HG03469 (cell line): ENCODE data around the gene RRP1.
A peak's percentile ranks its signal among the peaks of the same experiment; 100 is the strongest.

ENCODE experiments used
- ATAC-seq: cut with Tn5 transposase; IDR thresholded peaks from one replicate; pipeline ENCODE4 v1.9.1; 2021; ENCODE audit warnings: mild to moderate bottlenecking, moderate library complexity, moderate number of reproducible peaks; ENCODE audit not compliant: unreplicated experiment

Gene RRP1

DNA sequence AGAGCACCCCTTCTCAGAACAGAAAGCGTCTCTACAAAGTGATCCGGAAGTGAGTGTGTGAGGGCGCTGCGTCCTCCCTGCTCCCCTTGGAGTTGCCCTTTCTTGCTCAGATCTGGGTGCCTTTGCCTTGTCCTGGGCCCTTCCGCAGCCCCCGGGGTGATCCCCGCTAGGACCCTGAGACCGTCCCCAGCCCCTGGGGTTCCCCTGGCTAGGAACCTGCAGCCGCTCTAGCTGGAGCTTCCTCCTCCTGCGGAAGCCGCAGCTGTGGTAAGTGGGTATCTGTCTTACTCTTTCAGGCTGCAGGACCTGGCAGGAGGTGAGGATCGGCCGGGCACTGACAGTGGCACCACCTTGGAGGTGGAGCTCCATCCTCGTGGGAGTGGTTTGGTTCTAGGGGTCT lies 11.2 kb downstream of the RRP1 start:
- ATAC-seq, result no peak

- no peak for ATAC-seq
These were observed 11.8 kb downstream of the RRP1 start for GRCh38 chr21:43801006-43801783.

GRCh38 chr21:43802713-43803313 lies 13.4 kb downstream of the RRP1 start:
- ATAC-seq, result no peak

- ATAC-seq, result no peak
These were observed 14.4 kb downstream of the RRP1 start for GRCh38 chr21:43803558-43804300.

GRCh38 chr21:43805275-43805800 lies 16.0 kb downstream of the RRP1 start:
- peak; percentile 66 for ATAC-seq

GRCh38 chr21:43806017-43806710 lies 16.8 kb downstream of the RRP1 start:
- no peak for ATAC-seq

- ATAC-seq, result no peak
These were observed 19.0 kb downstream of the RRP1 start for GRCh38 chr21:43808367-43808766.

- no peak for ATAC-seq
These were observed 19.5 kb downstream of the RRP1 start for GRCh38 chr21:43808832-43809251.

- ATAC-seq, result no peak
These were observed 20.0 kb downstream of the RRP1 start for GRCh38 chr21:43809346-43809799.

- no peak for ATAC-seq
These were observed 20.6 kb downstream of the RRP1 start for GRCh38 chr21:43809853-43810504.

GRCh38 chr21:43810505-43811261 lies 21.3 kb downstream of the RRP1 start:
- ATAC-seq, result no peak

DNA sequence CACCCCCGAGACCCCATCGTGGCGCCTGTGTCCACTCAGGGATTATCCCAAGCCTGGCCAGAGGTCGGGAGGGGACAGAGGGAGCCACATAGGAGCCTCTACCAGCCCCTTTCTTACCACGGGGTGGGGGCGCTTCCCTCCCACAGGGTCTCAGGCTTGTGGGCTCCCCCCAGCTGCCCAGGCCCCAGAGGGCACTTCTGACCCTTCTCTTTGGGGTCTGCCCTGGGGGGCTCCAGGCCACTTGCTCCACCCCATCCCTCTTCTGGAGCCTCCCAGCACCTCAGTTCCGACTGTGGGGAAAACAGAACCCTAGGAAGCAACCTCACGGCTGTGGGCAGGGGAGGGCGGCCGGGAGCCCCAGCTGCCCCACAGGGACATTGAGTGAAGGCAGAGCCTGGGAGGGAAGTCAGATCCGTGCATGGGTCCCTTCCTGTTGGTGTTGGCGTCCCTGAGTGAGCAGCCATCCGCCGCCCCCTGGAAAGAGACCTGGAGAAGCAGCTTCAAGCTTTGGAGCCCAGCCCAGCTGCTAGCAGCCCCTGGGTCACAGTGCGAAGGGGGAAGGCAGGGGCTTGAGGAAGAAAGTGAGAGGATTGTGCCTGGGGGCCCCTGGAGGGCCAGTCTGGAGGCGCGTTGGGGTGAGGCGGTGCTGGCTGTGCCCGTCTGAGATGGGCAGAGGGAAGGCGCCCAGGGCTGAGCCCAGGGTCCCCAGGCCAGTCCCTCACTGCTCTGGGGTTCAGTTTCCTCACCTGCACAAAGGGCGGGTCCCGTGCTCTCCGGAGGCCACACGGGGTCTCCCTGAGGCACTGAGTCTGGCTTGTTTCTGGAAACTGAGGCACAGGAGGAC lies 22.1 kb downstream of the RRP1 start:
- no peak for ATAC-seq

DNA sequence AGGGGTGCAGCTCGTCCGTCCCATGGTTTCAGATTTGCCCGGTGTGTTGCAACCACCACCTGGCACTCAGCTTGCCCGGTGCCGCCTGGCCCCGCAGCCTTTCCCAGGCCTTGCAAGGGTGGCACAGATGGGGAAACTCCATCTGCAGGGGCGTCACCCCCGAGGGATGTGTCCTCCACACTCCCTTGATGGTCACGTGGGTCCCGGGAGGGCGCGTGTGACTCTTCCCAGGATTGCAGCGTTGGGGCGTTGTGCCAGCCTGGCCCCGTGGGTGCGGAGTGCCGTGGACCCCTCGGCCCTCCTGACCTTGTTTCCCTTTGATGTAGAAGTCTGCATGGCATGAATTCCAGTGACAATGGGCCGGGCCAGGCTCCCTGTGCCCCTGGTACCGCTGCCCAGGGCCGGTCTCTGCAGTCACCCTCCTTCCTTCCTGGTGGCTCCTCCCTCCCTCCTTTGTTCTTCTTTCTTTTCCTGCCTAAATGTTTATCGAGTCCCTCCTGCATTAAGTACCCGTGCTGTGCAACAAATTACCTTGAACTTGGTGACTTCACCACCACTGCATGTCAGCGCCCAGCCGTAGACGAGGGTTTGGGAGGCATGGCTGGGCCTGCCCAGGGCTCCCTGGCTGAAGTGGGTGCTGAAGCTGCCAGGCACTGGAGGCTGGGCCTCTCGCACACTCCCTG lies 22.9 kb downstream of the RRP1 start:
- no peak for ATAC-seq

DNA sequence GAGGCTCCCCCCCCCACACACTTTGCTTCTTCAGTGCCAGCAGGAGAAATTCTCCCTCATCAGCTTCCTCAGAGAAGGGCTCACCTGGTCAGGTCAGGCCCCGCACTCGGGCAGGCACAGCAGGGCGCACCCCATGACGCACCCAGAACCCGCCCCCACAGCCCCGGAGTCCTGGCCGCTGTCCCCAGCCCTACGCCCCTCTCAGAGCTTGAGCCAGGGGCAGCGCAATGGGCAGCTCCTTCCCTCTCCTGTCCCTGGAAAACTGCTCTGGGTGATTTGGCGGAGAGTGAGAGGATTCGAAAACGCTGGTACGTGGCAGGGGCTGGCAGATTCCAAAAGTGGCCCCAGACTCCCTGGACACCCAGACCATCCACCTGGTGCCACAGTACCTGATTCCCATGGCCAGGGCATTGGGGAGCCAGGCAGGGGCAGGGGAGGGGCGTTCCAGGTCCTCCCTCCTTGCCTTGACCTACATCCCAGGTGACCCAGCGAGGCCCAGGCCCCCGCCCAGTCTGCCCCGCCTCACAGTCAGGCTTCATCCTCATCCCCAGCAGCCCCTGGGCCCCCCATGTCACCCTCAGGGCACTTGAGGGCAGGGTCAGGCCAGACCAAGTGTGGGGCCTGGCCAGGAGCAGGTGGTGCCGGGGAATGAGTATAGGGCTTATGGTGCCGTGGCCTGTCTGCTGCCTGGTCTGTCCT lies 23.7 kb downstream of the RRP1 start:
- ATAC-seq, result no peak

- no peak for ATAC-seq
These were observed 24.2 kb downstream of the RRP1 start for GRCh38 chr21:43813656-43813980.

DNA sequence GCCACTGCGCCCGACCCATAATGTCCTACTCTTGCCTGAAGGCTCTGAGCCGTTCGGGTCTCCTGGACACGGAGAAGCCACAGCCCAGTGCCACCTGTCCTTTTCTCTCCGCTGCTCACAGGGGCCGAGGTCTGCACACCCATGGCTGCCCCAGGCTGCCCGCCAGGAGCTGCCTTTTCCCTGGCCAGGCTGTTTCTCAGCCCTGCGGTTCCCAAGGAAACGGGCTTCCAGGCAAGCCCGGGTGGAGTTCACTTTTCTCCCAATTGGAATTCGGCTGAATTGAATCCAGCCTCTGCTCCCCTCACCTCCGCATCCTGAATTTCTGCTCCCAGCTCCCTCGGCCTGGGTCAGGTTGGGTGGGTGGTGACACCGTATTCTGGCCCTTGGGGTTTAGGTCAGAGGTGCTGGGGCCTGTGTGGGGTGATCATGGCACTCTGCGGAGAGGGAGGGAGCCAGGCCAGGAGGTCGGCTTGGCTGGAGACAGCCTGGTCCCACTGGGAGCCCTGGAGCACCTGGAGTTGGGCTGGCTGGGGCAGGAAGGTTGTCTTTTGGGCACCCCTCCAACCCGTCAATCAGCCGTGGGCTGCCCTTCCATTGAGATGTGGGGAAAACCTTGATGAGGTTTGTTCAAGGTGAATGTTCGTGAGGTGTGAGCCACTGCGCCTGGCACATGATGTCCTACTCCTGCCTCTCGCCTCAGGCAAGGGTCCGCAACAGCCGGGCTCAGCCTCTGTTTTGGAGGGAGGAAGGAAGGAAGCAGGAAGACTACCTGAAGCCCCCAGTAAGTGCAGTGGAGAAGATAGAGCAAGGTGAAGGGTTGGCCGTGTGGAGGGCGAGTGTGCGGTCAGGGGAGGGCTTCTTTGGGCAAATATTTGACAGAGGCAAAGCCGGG lies 25.1 kb downstream of the RRP1 start:
- no peak for ATAC-seq

DNA sequence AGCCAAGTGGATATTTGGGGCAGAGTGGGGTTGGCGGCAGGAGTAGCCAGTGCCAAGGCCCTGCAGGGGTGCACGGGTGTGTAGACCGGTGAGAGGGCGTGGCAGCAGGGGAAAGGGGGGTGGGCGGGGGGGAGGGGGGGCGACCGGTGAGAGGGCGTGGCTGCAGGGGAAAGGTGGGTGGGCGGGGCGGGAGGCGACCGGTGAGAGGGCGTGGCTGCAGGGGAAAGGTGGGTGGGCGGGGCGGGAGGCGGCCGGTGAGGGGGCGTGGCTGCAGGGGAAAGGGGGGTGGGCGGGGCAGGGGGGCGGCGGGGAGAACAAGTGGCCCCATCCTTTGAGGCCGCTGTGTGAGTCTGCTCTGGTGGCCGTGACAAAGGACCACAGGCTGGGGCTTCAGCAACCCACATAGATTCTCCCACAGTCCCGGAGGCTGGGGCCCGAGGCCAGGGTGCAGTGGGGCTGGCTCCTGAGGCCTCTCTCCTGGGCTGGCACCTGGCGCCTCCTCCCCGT lies 25.8 kb downstream of the RRP1 start:
- no peak for ATAC-seq
